Central memory CD4-positive, alpha-beta T cell (primary cell): ENCODE results near the gene PCGF5.
A peak's percentile ranks its signal among the peaks of the same experiment; 100 is the strongest.
"Not testable (repeated sequence)": the region's sequence is repeated elsewhere in the genome, so short reads cannot be mapped to it uniquely, and the experiment has no call there.

Source experiments
- DNase-seq: peaks from one replicate; pipeline ENCODE4 v3.0.0; 2022

Gene PCGF5

DNA sequence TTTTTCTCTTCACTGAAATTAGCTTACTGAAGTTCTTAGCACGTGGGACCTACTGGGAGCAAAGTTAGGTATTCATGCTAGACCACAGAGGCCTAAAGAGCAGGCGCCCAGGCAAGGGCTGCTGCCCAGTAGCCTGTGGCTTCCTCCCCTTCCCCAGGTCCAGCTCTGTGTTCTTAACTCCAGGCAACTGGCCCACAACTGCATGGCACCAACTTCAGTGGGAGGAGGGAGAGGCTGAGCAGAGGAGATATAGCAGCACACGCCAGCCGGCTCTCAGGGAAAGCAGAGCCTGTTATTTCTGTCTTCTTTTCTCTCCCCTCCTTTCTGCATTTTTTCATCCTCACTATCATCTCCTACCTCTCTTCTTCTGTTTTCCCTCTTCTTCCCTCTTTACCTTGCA, 67.4 kb downstream of the PCGF5 start:
- DNase-seq = no peak

- DNase-seq = no peak
Measured at GRCh38 chr10:91289305-91289704, 68.8 kb downstream of the PCGF5 start.

DNA sequence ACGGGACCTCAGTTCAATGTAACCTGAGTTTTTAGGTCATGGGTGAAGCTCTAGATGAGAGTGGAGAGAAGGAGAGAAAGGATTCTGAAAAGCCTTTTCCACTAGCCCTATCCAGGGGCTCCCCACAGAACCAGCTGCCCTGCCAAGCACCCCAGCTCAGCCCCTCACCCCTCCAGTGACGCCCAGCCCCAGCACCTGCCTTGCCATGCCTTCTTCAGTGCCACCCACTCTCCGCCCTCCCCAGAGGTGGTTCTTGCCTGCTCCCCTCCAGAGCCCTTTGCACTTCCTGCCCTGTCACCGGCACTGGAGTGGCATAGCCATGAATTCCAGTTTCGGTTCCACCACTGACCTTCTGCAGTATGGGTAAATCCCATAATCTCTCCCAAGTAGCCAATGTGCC, 70.1 kb downstream of the PCGF5 start:
- no peak for DNase-seq

DNA sequence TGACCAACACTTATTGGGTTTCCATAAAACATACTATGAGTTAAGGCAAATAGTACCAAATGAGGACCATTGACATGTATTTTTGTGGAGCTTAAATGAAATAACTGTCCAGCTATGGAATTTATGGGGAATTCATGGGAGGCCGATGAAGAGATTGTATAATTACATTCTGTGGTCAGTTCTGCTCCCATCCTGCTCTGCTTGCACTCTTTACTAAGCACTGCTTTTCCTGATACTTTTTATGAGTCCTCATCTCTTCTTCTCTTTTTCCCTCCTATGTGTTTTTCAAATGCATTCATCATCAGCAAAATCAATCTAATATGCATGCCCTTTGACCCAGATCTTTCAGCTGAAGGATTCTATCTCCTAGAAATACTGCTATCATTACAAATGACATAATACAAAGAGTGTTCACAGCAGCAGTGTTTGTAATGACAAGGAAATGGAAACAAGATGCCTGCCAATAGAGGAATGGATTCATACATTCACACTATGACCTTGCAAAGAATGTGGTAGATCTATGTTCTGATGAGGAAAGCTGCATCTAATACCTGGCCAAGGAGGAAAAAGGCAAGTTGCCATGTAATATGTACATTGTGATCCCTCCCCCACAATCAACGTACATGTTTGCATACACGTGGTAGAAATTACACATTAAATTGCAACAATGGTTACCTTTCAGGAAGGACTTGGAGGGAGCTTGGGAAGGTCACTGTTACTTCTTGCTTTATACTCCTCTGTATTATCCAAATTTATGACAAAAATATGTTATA, 73.9 kb downstream of the PCGF5 start:
- DNase-seq = no peak

DNA sequence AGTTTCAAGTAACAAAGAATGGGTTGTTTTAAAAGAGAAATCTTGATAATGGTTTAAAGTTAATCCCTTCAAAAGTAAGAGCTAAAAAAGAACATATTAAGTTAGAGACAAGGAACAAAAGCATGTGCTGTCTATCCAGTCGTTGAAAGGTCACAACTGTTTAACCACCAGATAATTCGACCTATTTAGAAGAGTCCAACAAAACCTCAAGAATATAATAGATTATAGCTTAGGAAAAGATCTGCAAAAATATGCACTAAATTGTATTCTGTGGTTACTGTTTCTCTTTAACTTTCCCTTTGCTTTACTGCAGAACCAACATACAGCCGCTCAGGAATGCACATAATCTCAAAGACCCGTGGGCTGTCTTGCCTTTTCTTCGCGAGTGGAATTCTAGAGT, 74.9 kb downstream of the PCGF5 start:
- DNase-seq = no peak

GRCh38 chr10:91296471-91296870, 76.0 kb downstream of the PCGF5 start:
- DNase-seq = no peak

DNA sequence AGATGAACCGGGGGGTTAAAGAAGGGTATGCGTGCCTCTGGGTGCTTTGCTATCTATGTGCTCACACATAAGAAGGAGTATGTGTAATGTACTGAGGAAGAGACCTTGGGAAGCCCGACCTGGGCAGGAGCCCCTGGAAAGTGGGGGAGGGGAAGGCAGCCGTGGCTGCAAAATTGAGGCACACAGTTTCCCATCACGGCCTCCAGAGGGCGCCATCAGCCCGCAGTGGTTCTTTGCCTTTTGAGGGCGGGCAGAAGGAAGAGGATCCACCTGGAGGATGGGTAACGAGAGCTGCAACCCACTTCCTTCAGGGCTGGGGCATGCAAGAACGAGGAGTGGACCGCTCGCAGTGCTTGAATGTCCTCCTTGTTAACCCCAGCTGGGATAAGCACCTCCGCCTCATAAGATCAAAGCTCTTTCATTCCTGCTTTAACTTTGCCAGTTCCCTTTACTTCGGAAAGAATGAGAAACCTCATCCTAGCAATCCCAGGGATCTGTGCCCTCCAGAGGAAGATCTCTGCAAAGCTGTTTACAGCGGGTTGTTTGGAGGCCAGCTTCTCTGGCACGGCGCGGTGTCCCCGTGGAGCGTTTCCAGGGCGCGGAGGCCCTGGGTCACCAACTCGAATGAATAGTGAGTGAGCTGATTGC, 77.9 kb downstream of the PCGF5 start:
- peak; percentile 70 for DNase-seq

- no peak for DNase-seq
Measured at GRCh38 chr10:91299999-91300575, 79.6 kb downstream of the PCGF5 start.

- not testable (repeated sequence) for DNase-seq
Measured at GRCh38 chr10:91302946-91303345, 82.5 kb downstream of the PCGF5 start.

GRCh38 chr10:91305979-91306378, 85.5 kb downstream of the PCGF5 start:
- not testable (repeated sequence) for DNase-seq

DNA sequence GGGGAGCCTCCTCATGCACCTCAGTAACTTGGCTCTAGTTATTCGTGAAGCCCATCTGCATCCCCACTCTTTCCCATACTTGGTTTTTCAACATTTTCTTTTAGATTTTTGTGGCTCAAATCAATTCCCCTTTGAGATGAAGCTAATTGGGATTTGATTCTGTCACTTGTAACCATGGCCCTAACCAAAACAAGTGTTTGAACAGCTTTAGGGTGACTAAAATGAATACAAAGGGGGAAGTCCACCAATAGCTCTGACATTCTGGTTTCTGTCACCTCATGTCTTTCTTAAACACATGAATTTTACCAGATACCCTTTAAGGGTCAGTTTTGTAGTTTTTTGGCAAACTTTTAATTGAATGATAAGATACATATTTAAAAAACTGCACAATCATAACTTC, 87.0 kb downstream of the PCGF5 start:
- DNase-seq = no peak

GRCh38 chr10:91309711-91310110, 89.2 kb downstream of the PCGF5 start:
- no peak for DNase-seq

GRCh38 chr10:91311601-91312381, 91.3 kb downstream of the PCGF5 start:
- no peak for DNase-seq

DNA sequence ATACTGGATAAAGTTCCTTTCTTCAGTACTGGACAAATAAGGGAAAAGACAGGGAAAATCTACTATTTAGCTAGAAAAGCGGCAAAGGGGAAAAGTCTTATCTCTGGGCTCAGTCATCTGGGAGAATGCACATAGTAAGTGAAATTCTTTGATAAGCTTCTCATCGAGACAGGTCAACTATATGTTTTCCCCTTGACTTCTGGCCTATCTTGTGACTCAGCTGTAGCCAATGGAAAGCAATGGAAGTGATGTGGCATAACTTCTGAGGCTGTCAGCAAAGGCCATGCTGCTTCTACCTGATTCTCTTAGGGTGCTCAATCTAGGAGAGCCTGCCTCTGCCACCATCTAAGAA, 91.9 kb downstream of the PCGF5 start:
- no peak for DNase-seq

DNA sequence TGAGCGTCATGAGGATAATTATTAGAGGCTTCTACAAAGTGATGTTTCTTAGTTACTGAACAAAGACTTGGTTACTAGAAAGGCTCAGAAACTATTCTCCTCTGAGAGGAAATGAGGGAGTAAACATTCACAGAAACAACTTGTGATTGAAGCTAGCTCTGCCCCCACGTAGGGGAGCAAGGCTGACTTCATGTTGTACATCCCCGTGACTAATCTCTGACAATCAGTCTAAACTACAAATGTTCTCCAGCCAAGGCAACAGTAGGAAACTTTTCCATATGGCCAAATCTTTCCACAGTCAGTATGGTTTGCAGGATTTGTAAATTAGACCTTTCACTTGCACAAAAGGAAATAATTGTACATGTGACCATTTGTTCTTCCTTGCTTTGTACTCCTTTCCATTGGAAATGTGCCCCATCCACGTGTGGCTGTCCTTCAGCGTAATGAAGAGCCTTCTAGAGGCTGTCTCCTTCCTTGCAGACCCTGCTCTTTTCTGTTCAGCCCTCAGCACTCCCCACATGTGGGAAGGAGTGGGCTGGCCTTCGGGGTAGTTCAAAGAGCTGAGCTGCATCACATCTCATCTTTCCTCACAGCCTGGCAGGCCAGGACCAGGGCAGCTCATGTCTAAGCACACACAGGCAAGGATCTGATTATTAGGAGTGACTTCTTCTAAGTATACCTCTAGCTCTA, 93.5 kb downstream of the PCGF5 start:
- no peak for DNase-seq

DNA sequence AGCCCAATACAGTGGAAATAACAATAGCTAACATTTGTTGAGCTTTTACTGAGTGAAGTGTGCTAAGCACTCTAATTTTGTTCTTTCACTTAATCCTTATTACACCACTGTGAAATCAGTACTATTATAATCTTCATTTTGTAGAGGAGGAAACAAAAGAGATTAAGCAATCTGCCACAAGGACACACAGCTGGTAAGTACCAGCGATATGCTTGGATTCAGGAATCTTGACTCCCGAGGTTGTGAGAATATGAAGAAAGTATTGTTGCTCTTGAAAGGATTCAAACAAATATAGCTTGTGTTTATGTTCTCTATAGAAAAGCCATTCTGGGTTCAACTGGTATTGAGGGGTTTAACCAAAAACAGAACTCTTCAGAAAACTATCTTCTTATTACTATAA, 96.0 kb downstream of the PCGF5 start:
- DNase-seq = no peak

DNA sequence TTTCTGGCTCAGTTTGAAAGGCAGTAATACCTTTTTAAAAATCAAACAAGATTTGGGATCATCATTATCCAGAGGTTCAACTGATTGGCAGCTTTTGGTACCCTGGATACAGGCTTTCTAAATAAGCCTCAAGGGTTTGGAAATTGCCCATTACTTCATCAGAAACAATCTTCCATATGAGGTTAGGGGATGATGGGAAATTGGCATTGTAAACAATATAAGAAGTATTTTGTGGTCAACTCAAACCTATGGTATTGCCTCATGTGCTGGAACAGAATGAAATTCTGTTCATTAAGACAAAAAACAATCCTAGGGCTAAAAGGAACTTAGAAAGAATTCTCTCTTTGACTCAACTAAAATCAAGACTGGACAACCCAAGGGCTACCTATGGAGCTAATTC, 97.1 kb downstream of the PCGF5 start:
- DNase-seq = no peak

DNA sequence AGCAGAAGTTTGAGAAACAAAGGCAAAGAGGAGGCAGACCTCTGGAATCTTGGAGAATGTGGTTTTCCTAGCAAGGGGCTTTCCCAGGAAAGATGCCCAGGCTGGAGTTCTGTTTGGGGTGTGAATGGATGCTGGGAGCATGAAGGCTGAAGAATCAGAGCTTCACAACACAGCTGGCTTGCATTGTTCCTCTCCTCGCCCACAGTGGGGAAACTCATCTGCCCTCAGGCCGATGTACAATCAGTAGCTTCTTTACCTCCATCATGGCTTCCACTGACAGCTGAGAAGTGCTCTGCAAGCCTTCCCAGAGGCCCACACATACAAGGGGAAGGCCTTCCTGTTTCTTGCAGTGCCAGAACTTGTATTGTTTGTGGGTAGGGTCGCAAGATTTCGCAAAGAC, 98.9 kb downstream of the PCGF5 start:
- DNase-seq = no peak

GRCh38 chr10:91323293-91323905, 102.9 kb downstream of the PCGF5 start:
- not testable (repeated sequence) for DNase-seq

DNA sequence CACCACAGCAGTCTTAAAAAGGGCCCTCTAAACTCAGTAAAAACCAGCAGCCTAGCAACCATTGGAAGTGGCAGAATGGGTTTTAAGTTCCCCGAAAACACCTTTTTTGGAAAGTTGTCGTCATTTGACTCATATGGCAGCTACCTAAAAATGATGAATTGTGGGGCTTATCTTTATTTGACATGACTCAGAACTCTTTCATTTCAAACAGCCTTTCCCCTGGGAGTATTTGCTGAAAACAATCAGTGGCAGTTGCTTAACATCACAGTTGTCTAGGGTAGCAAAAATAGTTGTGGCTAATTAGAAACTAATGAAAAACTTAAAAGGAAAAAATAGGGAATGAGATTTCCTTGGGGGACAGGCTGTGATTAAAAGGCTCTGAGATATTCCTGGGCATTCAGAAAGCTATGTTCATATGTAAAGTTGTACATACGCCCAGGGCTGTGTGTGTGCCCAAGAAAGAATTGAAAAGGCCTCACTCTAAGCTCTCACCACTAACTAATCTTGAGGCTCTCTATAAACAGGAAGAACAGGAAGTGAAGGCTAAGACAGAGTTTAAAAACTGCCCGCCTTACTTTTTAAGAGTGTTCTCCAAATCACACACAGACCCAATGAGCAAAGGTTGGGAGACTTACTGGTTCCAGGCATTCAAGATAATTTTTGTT, 108.0 kb downstream of the PCGF5 start:
- DNase-seq = no peak
